ENCODE results near the gene CAVIN3.

The CAVIN3 gene, protein sequence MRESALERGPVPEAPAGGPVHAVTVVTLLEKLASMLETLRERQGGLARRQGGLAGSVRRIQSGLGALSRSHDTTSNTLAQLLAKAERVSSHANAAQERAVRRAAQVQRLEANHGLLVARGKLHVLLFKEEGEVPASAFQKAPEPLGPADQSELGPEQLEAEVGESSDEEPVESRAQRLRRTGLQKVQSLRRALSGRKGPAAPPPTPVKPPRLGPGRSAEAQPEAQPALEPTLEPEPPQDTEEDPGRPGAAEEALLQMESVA

DNA sequence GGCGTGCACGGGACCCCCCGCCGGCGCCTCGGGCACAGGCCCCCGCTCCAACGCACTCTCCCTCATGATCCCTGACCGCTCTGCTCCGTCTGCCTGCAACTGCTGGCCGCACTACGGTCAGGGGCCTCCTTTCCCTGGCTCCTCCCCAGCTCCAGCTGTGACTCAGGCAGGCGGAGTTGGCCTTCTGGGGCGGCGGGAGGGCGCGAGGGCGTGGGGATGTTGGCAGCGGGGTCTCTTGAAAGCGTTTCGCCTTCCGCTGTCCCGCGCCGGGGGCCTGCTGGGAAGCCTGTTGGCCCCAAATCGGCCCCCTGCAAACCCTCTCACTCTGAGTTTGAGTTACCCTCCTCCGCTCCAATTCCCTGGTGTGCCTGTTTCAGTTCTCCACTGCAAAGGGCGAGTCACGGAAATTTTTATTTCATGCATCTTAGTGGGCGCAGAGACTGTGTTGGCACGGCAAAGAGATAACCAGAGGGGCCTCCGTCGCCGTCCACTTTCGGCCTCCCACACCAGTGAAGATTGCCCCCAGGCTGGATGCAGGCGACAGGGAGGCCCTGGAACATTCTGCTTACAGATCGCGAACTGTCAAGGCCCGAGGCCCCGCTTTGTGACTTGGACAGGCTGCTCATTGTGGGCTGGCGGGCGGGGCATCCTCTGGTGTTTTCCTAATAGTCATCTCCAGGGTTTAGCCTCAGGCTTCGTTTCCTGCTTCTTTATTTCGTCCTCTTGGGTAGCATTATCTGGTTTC is at the start of gene CAVIN3:
TSS of gene CAVIN3 (minus strand) at position 91 of the 745 bp plus-strand sequence. CDS start at position 66, 25 bp downstream.
- no peak for DNase-seq

- DNase-seq = no peak
These were observed 45.4 kb upstream of the CAVIN3 start for GRCh38 chr11:6365659-6366058.

- DNase-seq = peak; percentile 21
These were observed 42.8 kb upstream of the CAVIN3 start for GRCh38 chr11:6362873-6363678.

DNA sequence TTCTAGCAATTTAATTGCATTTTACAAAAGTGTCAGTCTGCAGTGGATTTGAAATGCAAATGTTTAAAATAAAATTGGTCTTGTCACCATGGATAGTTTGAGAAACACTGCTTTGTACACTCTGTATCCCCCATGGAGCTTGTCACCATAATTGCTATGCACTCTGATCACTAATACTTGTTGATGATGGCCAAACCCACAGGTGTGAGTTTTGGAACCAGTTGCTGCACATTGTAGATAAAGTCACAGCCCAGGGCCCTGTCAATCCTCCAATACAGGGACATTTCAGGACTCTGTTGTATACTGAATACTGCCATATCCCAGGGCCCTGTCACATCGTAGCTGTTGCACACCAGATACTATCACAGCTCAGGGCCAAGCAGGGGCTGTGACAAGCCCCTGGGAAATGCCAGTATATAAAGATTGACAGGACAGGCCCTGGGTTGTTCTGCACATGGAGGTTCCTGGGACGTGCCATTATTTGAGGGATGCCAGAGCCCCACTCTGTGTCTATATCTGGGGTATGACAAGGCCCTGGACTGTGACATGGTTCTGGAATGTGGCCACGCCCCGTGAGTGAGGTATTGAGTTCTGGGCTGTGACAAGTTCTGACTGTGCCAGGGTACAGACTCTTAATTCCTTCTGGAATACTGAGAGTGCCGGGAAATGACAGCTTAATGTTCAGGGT is 42.0 kb upstream of the CAVIN3 start:
- no peak for DNase-seq

DNA sequence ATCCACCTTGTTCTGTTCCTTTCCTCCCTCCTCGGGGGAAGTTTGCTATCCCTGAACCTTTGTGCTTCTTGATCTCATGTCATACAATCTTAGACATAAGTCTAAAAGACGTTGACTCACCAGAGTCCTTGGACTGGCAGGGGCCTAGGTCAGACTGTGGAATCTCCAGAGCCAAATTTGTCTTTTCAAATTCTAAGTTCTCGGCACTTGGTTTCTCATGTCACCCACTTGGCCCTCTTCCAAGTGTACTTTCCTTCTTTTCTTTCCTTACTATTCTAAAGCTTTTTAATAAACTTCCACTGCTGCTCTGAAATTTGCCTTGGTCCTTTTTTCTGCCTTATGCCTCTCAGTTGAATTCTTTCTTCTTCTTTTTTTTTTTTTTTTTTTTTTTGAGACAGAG is 39.9 kb upstream of the CAVIN3 start:
- no peak for DNase-seq

GRCh38 chr11:6357222-6357621 is 36.9 kb upstream of the CAVIN3 start:
- DNase-seq = no peak

DNA sequence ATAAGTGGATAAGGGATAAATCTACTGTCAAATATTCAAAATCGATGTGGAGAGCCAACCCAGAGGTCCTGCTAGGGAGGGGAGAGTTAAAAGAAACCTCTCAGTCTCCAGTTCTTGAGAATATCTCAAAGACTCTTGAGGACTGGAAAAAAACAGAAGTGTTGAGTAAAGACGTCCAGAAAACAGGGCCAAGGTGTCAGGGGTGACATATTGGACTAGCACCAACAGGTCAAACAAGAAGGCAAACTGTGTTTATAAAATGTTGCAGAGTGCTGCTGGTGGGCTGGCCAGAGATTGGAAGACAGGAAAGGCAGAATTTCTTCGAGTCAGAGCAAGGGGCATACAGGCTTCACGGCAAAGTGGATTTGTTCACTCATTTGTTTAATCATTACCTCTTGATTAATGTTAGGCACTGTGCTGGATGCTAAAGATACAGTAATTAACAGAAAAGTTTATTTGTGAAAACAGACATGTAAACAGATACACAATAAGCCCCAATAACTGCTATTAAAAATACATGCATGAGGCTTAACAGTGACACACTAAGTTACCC is 36.3 kb upstream of the CAVIN3 start:
- DNase-seq = no peak

- no peak for DNase-seq
These were observed 34.6 kb upstream of the CAVIN3 start for GRCh38 chr11:6354651-6355485.

DNA sequence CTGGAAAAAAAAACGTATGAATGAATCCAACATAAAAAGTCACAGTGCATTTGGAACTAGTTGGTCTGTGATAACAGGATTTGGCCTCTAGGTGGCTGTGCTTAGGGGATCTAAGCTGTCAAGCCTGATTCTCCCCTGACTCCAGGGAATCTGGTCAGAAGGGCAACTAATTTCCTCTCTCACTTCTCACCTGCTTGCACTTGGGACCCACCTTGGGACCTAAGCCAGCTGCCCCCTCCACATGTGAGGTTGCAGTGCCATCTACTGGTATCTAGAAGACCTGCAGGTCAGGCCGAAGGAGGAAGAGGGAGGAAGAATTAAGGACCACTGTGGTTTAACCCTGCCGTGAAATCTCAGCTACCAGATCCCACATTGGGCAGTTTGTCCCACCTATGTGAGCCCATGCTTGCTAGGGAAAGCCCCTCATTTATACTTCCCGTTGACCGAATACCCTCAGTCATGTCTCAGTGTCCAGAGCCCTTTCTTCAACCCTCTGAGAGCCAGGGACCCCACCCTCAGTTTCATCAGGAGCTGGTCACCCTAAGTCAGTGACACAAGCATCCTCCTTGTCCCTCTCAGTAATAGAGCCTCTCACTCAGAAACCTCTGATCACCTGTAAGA is 33.2 kb upstream of the CAVIN3 start:
- DNase-seq = peak; percentile 57

GRCh38 chr11:6351782-6352382 is 31.6 kb upstream of the CAVIN3 start:
- DNase-seq = no peak

GRCh38 chr11:6350486-6350885 is 30.2 kb upstream of the CAVIN3 start:
- no peak for DNase-seq

- no peak for DNase-seq
These were observed 29.7 kb upstream of the CAVIN3 start for GRCh38 chr11:6350043-6350442.

DNA sequence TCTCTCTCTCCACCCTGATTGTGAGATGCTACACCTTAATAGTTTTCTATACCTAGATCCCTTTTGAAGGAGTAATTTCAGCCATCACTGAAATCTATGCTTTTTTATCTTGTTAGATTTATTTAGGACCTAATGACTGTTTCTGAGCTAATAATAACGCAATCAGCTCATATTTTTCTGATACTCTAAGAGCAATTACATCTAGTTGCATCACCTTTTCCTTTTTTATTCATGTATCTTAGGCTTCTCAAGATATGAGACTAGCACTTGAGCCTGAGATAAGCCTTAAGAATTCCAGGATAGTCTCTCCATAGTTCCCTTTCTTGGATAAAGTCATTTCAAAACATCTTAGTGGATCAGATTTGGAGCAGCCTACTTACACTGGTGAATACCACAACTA is 25.1 kb upstream of the CAVIN3 start:
- DNase-seq = no peak

DNA sequence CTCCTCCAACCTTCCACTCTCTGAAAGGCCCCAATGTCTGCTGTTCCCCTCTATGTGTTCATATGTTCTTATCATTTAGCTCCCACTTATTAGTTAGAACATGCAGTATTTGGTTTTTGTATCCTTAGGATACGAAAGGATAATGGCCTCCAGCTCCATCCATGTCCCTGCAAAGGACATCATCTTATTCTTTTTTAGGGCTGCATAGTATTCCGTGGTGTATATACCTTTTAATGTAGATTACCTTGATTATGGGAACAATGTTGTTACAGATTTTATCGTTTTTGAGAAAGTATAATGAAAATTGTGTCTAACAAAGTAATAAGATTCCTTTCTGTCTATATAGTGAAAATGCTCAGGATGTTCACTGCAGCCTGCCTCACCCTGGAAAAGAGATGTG is 16.0 kb upstream of the CAVIN3 start:
- no peak for DNase-seq

DNA sequence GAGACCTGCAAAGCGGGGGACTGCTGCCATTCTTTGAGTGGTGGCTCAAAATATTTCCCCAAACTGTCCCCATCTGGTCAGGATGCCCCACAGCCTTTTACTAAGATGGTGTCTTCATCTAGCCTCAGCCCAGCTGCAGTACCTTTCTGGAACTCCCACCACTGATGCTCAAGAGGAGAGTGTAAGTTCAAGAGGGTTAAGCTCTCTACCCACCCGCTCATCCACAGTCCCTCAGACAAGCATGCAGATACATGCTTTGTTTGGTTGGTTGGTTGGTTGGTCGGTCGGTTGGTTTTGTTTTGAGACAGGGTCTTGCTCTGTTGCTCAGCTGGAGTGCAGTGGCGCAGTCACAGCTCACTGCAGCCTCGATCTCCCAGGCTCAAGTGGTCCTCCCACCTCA is 14.5 kb upstream of the CAVIN3 start:
- DNase-seq = no peak

GRCh38 chr11:6333095-6333494 is 12.8 kb upstream of the CAVIN3 start:
- peak; percentile 31 for DNase-seq

DNA sequence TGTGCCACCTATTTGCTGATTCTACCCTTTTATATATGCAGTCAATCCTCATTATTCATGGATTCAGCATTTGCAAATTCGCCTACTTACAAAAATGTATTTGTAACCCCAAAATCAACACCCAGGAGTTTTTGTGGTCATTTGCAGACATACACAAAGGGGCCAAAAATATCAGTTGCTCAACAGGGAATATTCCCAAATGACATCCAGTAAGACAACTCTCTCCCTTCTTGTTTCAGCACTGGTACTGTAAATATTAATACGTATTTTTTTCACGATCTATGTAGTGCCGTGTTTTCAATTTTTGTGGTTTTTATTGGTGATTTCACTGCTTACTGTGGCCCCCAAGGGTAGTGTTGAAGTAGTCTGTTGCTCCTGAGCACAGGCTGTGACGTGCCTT is 11.8 kb upstream of the CAVIN3 start:
- DNase-seq = no peak

GRCh38 chr11:6328321-6328720 is 8.0 kb upstream of the CAVIN3 start:
- no peak for DNase-seq

- no peak for DNase-seq
These were observed 7.5 kb upstream of the CAVIN3 start for GRCh38 chr11:6327806-6328205.

DNA sequence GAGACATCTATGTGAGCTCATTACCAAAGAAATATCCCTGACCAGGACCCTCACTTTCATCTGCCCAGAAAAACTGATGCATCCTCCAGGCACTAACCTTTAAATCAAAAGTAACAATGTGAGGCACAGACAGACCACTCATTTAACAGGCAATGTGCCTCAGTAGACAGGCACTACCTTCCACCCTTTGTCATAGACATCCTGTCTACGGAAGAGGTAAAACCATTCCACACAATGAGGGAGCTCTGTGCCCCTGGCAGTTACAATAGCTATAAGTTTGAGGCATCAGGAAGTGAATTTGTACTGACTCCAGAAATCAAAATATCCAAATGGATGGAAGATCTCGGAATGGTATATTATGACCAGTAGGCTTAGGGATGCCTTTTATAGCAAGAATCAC is 6.7 kb upstream of the CAVIN3 start:
- no peak for DNase-seq

DNA sequence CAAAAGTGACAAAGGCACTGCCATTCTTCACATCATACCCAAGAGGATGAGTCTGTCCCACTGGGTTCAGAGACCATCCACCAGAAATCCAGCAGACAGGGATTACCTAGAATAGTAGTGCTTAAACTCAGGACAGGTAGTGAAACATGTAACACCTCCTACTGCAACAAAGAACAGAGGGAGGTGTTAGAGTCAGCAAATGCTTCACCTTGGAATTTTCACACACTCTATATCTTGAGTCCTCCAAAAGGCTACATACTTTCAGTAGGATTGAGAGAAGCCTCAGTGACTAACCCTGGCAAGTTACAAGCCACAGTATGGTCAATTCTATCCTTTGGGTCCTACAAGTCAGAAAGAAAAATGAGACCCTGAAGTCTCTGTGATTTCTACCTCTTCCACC is 6.0 kb upstream of the CAVIN3 start:
- no peak for DNase-seq
